Measurements from ENCODE around the gene LYPLAL1.

The LYPLAL1 gene

GRCh38 chr1:219206350-219206749 lies 32.7 kb downstream of the LYPLAL1 start:
- Histone ChIP-seq H3K9me3 (ENCODE audit: control insufficient read depth, insufficient read depth, low read length) (no peaks in the 10 kb centered on the region), H3K9me2 (replicated peaks; ENCODE audit: control insufficient read depth, low read length) (no peaks in the 10 kb centered on the region), H3K36me3 (ENCODE audit: control insufficient read depth, low read length) (peaks cover 4% of the 10 kb centered on the region), H3K4me3 (ENCODE audit: low read length) (no peak overlapping the region), H3K4me2 (ENCODE audit: low read length) (no peak overlapping the region), H3K27ac (ENCODE audit: low read depth, low read length) (no peak overlapping the region), H3K79me2 (ENCODE audit: control insufficient read depth, low read length) (no peaks in the 10 kb centered on the region), H3K4me1 (ENCODE audit: control insufficient read depth, low read length) (no peaks in the 10 kb centered on the region), H3F3A (ENCODE audit: control insufficient read depth, insufficient read depth) (no peaks in the 10 kb centered on the region), H3K27me3 (ENCODE audit: control insufficient read depth, low read length) (no peaks in the 10 kb centered on the region), H4K20me1 (ENCODE audit: control insufficient read depth, insufficient read depth, low read depth, low read length) (no peaks in the 10 kb centered on the region; the same call in 1 of the 2 replicates)
- TF ChIP-seq EZH2phosphoT487 (IDR thresholded peaks at IDR 0.05; ENCODE audit: borderline replicate concordance, low read length) = no peak
- no peak for TF ChIP-seq CTCF (IDR thresholded peaks at IDR 0.05; ENCODE audit: low read depth, low read length, poor library complexity, severe bottlenecking)

GRCh38 chr1:219209578-219209977 lies 35.9 kb downstream of the LYPLAL1 start:
- no peak overlapping the region for H3K4me2 ChIP-seq (ENCODE audit: low read length)
- H3K27ac ChIP-seq (ENCODE audit: low read depth, low read length) = no peak overlapping the region
- H3K27me3 ChIP-seq (ENCODE audit: control insufficient read depth, low read length) = no peaks in the 10 kb centered on the region
- no peaks in the 10 kb centered on the region for H3F3A ChIP-seq (ENCODE audit: control insufficient read depth, insufficient read depth)
- H3K36me3 ChIP-seq (ENCODE audit: control insufficient read depth, low read length) = peaks cover 7% of the 10 kb centered on the region
- H3K4me3 ChIP-seq (ENCODE audit: low read length) = no peak overlapping the region
- H3K79me2 ChIP-seq (ENCODE audit: control insufficient read depth, low read length) = no peaks in the 10 kb centered on the region
- TF ChIP-seq EZH2phosphoT487 (IDR thresholded peaks at IDR 0.05; ENCODE audit: borderline replicate concordance, low read length) (no peak), CTCF (IDR thresholded peaks at IDR 0.05; ENCODE audit: low read depth, low read length, poor library complexity, severe bottlenecking) (no peak)
- H3K4me1 ChIP-seq (ENCODE audit: control insufficient read depth, low read length) = no peaks in the 10 kb centered on the region
- no peaks in the 10 kb centered on the region for H3K9me2 ChIP-seq (replicated peaks; ENCODE audit: control insufficient read depth, low read length)
- H4K20me1 ChIP-seq (ENCODE audit: control insufficient read depth, insufficient read depth, low read depth, low read length) = no peaks in the 10 kb centered on the region; the same call in 1 of the 2 replicates
- H3K9me3 ChIP-seq (ENCODE audit: control insufficient read depth, insufficient read depth, low read length) = no peaks in the 10 kb centered on the region

DNA sequence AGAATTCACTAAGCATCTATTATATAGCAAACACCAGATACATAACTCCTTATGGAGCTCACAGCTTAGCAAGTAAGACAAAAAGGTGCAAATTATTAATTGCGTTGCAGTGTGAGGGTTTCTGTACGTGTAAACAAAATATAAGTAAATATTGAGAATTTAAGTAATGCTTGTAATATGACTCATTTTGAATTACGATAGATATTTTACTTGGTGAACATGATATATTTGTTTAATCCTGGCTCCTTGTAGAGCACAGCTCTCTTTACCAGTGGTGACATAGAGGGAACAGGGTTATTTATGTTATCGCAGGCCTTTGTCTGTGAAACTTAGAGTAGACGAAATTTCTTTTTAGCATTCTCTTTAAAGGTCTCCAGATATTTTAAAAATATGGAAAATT lies 36.4 kb downstream of the LYPLAL1 start:
- H3K36me3 ChIP-seq (ENCODE audit: control insufficient read depth, low read length) = peaks cover 7% of the 10 kb centered on the region
- TF ChIP-seq CTCF (IDR thresholded peaks at IDR 0.05; ENCODE audit: low read depth, low read length, poor library complexity, severe bottlenecking) (no peak), EZH2phosphoT487 (IDR thresholded peaks at IDR 0.05; ENCODE audit: borderline replicate concordance, low read length) (no peak)

More for the DNA sequence above, 36.4 kb downstream of the LYPLAL1 start:
- no peaks in the 10 kb centered on the region for H3K4me1 ChIP-seq (ENCODE audit: control insufficient read depth, low read length)
- H3K27ac ChIP-seq (ENCODE audit: low read depth, low read length) = no peak overlapping the region
- no peaks in the 10 kb centered on the region for H3F3A ChIP-seq (ENCODE audit: control insufficient read depth, insufficient read depth)
- H3K79me2 ChIP-seq (ENCODE audit: control insufficient read depth, low read length) = no peaks in the 10 kb centered on the region
- H3K4me3 ChIP-seq (ENCODE audit: low read length) = no peak overlapping the region
- H4K20me1 ChIP-seq (ENCODE audit: control insufficient read depth, insufficient read depth, low read depth, low read length) = no peaks in the 10 kb centered on the region; the same call in 1 of the 2 replicates
- H3K27me3 ChIP-seq (ENCODE audit: control insufficient read depth, low read length) = no peaks in the 10 kb centered on the region
- H3K4me2 ChIP-seq (ENCODE audit: low read length) = no peak overlapping the region
- H3K9me2 ChIP-seq (replicated peaks; ENCODE audit: control insufficient read depth, low read length) = no peaks in the 10 kb centered on the region
- no peaks in the 10 kb centered on the region for H3K9me3 ChIP-seq (ENCODE audit: control insufficient read depth, insufficient read depth, low read length)
